LNCaP clone FGC (cell line): ENCODE results near the gene TAF3.

Experiments used
- DNase-seq: peaks from one replicate; pipeline ENCODE4 v3.0.0-alpha.2; 2011; ENCODE audit warnings: low read depth
- H3K4me3 ChIP-seq: 2 replicates; pipeline ENCODE4 v1.5.1; 2011; ENCODE audit warnings: mild to moderate bottlenecking, low read depth, low read length, control low read depth
- TF ChIP-seq, protein P1 (sequence below): IDR thresholded peaks from 2 replicates; pipeline ENCODE4 v1.5.1; 2012; ENCODE audit warnings: mild to moderate bottlenecking; ENCODE audit not compliant: control insufficient read depth, insufficient read depth; ENCODE audit errors: extremely low read depth

Gene TAF3

DNA sequence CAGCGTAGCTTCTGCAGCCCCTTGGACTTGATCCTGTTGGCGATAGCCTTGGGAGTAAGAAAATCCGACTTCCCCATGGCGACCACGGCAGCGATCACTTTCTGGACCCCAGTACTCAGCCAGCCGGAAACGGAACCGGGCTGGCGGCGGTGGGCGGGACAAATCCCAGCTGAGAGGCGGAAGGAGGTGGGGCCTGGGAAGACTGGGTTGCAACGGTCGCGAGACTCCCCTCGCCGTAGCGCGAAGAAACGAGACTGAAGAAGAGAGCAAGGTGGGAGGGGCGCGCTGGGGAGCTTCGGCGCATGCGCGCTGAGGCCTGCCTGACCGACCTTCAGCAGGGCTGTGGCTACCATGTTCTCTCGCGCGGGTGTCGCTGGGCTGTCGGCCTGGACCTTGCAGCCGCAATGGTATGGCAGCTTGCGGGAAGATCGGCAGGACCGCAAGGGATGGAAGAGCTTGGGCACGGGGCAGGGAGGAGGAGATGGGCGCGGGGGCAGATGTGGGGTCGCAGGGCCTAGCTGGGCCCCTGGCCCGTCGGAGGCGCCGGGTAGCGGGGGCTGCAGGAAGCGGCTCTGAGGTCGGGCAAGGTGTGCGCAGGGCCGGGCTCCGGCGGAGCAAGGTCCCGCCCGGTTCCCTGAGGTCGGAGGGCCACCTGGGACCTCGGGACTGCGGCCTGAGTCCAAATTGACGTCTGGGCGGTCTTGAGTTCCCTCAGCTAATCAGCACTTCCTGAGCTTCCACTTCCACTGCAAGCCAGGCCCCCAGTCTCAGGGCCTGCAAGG lies 30.3 kb upstream of the TAF3 start, which contains the start of the genes ATP5F1C and KIN:
Gene ATP5F1C, plus strand, starts transcription at position 321 of the 782 bp plus-strand sequence. Its CDS starts 31 bp downstream, at position 352.
Gene KIN, minus strand, starts transcription at position 137 of the 782 bp plus-strand sequence. Its CDS starts 60 bp downstream, at position 77.
- DNase-seq, result peak; percentile 84
- peak within 1 kb of the TSS; percentile 83 for H3K4me3 ChIP-seq
- TF ChIP-seq, protein P1, sequence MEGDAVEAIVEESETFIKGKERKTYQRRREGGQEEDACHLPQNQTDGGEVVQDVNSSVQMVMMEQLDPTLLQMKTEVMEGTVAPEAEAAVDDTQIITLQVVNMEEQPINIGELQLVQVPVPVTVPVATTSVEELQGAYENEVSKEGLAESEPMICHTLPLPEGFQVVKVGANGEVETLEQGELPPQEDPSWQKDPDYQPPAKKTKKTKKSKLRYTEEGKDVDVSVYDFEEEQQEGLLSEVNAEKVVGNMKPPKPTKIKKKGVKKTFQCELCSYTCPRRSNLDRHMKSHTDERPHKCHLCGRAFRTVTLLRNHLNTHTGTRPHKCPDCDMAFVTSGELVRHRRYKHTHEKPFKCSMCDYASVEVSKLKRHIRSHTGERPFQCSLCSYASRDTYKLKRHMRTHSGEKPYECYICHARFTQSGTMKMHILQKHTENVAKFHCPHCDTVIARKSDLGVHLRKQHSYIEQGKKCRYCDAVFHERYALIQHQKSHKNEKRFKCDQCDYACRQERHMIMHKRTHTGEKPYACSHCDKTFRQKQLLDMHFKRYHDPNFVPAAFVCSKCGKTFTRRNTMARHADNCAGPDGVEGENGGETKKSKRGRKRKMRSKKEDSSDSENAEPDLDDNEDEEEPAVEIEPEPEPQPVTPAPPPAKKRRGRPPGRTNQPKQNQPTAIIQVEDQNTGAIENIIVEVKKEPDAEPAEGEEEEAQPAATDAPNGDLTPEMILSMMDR, result no peak

DNA sequence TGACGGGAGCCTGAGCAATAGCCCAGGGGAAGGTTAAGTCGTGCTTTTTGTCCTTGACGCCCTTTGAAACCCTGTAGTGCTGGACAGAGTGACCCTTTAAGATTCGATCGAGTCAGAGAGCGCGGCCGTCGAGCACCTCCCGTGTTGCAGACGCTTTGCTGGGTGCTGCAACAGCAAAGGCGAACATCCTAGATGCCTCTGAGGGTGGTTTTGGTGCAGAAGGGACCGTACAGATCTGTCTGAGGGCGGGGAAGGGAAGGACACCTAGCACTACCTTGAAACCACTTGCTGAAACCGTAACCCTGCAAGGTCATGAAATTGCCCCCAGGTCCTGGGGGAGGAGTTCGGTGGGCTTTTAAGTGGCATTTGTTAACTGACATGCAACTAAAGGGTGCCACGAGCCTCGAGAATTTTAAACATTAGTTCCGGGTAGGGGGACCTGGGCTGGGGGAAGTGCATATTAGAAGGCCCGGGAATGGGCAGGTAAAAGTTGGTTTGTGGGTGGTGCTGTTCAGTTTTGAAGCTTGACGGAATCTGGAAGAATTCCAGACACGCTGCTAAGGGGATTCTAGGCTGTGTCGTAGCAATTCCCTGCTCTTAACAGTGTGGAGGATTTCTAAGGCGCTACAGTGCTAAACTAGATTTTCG lies 29.5 kb upstream of the TAF3 start:
- peak overlapping the region; percentile 83 for H3K4me3 ChIP-seq
- TF ChIP-seq, protein P1, result no peak
- no peak for DNase-seq

DNA sequence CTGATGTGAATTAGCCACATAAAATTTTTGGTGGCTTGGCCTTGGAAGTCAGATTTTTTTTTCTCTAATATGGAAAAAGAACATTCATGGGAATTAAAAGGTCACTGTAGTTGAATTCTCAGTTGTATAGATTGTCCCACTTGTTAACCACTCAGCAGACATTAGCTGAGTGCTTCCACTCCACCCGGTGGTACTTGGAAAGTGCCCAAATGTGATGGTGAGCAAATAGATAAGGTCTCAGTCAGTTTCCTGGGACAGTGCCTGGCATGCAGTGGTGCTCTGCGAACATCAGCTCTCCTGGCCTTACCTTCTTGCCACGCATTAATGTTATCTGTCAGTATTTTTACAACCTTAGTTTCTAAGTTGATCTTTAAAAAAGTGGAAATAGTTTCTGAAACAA lies 28.9 kb upstream of the TAF3 start:
- peak overlapping the region; percentile 83 for H3K4me3 ChIP-seq
- TF ChIP-seq, protein P1, result no peak
- DNase-seq, result no peak

DNA sequence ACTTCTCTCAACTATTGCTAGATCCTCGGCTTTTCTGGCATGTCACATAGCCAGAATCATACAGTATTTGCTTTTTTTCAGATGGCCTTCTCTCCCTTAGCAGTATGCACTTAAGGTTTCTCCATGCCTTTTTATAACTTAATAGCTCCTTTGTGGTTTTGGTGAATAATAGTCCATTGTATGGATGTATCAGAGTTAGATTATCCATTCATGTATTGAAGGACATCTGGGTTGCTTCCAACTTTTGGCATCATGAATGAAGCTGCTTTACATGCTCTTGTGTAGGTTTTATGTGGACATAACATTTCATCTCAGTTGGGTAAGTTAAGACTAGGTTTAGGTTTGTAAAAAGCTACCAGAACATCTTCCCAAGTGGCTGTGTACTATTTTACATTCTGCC lies 25.8 kb upstream of the TAF3 start:
- TF ChIP-seq, protein P1, result no peak
- H3K4me3 ChIP-seq, result no peak overlapping the region
- DNase-seq, result no peak

DNA sequence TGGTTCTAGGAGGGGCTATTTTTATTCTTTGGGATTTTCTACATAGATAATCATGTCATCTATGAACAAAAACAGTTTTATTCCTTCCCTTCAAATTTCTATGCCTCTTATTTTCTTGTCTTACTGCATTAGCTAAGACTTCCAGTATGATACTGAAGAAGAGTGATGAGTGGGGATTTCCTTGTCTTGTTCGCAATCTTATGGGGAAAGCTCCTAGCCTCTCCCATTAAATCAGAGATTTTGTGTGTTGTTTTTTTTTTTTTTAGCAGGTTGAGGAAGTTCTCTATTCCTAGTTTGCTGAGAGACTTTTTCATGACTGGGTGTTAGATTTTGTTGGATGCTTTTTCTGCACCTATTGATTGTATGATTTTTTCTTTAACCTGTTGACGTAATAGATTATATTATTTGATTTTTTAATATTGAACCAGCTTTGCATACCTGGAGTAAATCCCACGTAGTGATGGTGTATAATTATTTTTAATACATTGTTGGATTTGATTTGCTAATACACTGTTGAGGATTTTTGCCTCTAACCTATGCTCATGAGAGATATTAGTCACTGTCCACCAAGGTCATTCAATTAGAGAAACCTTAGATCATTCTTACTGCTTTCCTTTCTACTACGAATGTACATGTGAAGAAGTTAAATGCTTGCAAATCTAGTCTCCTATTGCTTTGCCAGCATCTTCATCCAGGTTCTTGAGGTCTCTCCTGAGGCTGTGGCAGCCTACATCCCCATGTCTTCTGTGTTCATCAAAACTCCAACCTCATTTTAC lies 23.9 kb upstream of the TAF3 start:
- no peak for DNase-seq
- TF ChIP-seq, protein P1, result no peak
- H3K4me3 ChIP-seq, result no peak overlapping the region

DNA sequence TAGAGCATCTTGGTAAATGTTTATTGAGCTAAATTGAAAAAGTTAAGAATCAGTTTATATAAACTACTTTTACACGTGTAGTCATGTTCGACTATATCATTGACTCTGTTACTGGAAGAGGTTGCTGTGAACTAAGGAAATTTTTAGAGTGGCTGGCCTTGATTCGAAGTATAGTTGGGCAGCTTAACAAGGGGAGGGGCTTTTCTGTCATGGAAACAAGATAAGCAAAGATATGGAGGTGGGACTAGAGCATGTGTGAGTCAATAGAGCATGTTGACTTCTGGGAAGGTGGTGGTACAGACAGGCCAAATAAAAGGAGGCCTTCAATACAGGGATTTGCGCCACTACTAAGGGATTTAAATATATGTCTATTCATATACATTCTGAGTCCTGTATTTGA lies 22.7 kb upstream of the TAF3 start:
- H3K4me3 ChIP-seq, result no peak overlapping the region
- TF ChIP-seq, protein P1, result no peak
- DNase-seq, result no peak
